ENCODE data around the gene SOHLH2. TPM values are rescaled to one million over a fixed set of nuclear protein-coding genes. Genes with fewer than 3 reads are reported as not detected.

SOHLH2 gene
- total RNA-seq, result 1.2 and 2.0 TPM in 2 replicates

DNA sequence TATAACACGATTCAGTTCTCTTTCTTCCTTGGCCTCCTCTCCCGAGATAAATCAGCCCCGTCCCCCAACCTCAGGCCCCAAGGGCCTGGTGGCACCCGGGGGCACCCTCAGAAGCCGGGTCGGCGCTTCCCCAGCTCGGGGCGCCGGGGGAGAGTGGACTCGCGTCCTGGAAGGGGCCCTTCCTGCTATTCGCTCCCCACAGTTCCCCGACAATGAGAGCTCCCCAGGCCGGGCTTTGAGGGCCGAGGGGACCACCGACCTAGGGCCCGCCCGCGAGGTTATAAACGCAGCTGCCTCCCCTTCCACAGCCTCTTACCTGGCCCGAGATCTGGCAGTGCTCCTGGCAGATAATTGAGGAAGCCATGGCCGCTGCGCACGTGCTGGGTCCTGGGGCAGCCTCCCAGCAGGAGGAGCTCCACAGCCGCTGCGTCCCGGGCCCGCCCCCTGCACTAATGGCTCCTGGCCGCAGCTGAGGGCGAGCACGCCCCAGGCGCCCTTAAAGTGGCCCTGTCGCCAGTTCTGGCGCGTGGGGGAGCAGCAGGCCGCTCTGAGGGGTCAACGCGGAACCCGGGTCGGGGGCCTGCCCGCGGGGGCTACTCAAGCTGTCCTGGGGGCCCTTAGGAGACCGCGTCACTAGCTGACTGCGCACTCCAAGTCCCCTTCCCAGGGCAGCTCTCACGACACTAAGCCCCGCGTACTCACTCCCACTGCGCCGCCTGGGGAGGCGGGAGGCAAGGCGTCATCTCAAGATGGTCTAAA is at the start of gene SOHLH2:
Gene SOHLH2, minus strand, starts transcription at position 394 of the 759 bp plus-strand sequence. Its CDS starts 30 bp downstream, at position 364.

DNA sequence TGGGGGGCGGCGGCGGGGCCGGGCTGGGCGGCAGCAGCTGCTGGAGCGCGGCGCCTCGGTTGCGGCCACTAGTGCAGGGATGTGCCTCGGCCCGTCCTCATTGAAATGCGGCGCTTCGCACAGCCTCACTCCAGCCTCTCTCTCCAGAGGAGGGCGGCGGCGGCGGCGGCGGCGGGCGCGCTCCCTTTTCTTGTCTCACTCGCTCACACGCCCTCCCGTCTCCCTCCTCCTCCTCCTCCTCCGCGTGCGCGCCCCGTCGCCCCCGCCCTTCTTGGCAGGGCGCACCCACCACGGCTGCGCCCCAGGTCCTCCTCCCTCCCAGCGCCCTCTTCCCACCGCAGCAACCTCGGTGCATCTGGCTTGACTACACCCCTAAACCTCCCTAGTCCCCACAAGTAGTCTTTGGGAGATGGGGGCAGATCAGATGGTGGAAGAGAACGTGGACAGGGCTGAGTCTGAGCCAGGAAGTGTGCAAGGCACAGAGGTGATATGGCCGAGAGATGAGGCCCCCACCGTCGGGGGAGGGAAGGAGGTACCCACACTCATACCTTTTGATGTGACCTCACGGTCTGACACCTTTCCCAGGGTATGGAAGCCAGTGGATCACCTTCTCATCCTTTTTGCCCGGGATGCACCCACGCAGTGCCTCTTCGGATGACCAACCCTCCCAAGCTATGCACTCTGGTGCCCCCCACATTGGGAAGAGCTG is 83.0 kb downstream of the SOHLH2 start, which contains the start of gene DCLK1:
Gene DCLK1, minus strand, starts transcription at position 161 of the 709 bp plus-strand sequence.

Other genes with a start within 250 kb of the SOHLH2 start
- 14.1 and 19.5 TPM in 2 replicates for gene DCLK1, start 83.2 kb downstream of the SOHLH2 start, total RNA-seq
- gene CCDC169, start 83.3 kb upstream of the SOHLH2 start, total RNA-seq, result 4.1 and 6.7 TPM in 2 replicates
- 81.3 and 123 TPM in 2 replicates for gene SPART, start 131.8 kb upstream of the SOHLH2 start, total RNA-seq
- gene CCNA1, start 217.9 kb upstream of the SOHLH2 start, total RNA-seq, result 0.83 and 3.5 TPM in 2 replicates